Activated CD8-positive, alpha-beta T cell treated with anti-CD3 and anti-CD28 coated beads, Interleukin-2, amount 10 ng/mL, durations not matched to agents 7 days and 5 days (primary cell): ENCODE results near the gene TNRC6B. TPM values are rescaled to one million over a fixed set of nuclear protein-coding genes. Genes with fewer than 3 reads are reported as not detected.
A peak's percentile ranks its signal among the peaks of the same experiment; 100 is the strongest.
"Not testable (repeated sequence)": the region's sequence is repeated elsewhere in the genome, so short reads cannot be mapped to it uniquely, and the experiment has no call there.

Experiments used
- ATAC-seq: fragments of 150-1000 bp; cut with Tn5 transposase; one replicate; pipeline ENCODE4 v1.10.0; 2021; ENCODE audit warnings: moderate library complexity
- CTCF ChIA-PET: fragments of 350-600 bp; sonication (Branson Sonifier 250); formaldehyde crosslinking; loops from one replicate; lab custom pipeline; 2021; ENCODE audit warnings: antibody characterized with exemption; lab: Charles Lee
- POLR2A ChIA-PET: fragments of 350-600 bp; sonication (Branson Sonifier 250); formaldehyde crosslinking; loops from one replicate; lab custom pipeline; 2021; ENCODE audit warnings: antibody characterized with exemption; lab: Charles Lee
- DNase-seq: peaks from one replicate; pipeline ENCODE4 v3.0.0-alpha.2; 2020
- H3K27ac Mint-ChIP-seq: one replicate; pipeline ENCODE4 v1.8.0; 2021; ENCODE audit warnings: mild to moderate bottlenecking, mixed read lengths
- H3K27me3 Mint-ChIP-seq: one replicate; pipeline ENCODE4 v1.8.0; 2021; ENCODE audit warnings: low read depth, mixed read lengths
- H3K36me3 Mint-ChIP-seq: one replicate; pipeline ENCODE4 v1.8.0; 2021; ENCODE audit warnings: low read depth, mixed read lengths
- H3K4me1 Mint-ChIP-seq: one replicate; pipeline ENCODE4 v1.8.0; 2021; ENCODE audit warnings: low read depth, mixed read lengths
- H3K4me3 Mint-ChIP-seq: one replicate; pipeline ENCODE4 v1.8.0; 2021; ENCODE audit warnings: mild to moderate bottlenecking, mixed read lengths
- H3K9me3 Mint-ChIP-seq: one replicate; pipeline ENCODE4 v1.8.0; 2022; ENCODE audit warnings: mixed read lengths; ENCODE audit not compliant: insufficient read depth
- total RNA-seq, 2 experiments: library from RNA; stranded (reverse); gene quantifications; one replicate each; pipeline ENCODE4 v1.2.3, GENCODE V29; 2021

TNRC6B gene
- total RNA-seq, 2 experiments from 2014 or later = 62.9 to 63.3 TPM

DNA sequence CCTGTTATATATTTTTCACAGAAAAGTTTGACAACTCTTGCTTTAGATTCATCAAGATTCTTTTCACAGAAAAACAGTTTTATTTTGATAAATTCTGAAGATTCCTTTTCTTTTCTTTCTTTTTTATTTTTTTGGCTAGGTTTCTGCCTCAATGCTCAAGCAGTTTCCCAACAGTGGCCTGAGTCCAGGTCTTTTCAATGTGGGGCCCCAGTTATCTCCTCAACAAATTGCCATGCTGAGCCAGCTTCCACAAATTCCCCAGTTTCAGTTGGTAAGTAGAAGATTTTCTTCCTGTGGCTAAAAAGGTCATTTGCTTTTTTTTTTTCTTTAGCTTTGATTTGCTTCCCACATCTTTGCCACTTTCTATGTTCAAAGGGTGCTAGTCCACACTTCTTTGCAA is 122.6 kb downstream of the TNRC6B start:
- Mint-ChIP-seq H3K27me3 (no peaks in the 10 kb centered on the region), H3K36me3 (peaks cover 50% of the 10 kb centered on the region), H3K4me3 (no peak overlapping the region), H3K27ac (peak overlapping the region; percentile 49), H3K9me3 (no peaks in the 10 kb centered on the region), H3K4me1 (peaks cover 20% of the 10 kb centered on the region)
- ATAC-seq (no peak), DNase-seq (no peak)
- ChIA-PET CTCF (interaction anchor here (3.0 kb wide), 1 partner anchor 47 kb away, joined by 13 read pairs; the partner anchor contains the start of gene ADSL), POLR2A (interaction anchor here (1.6 kb wide), 1 partner anchor 61 kb away, joined by 3 read pairs; no protein-coding TSS in a partner anchor)

GRCh38 chr22:40300884-40301672 is 123.4 kb downstream of the TNRC6B start:
- Mint-ChIP-seq H3K4me3 (no peak overlapping the region), H3K9me3 (no peaks in the 10 kb centered on the region), H3K27ac (peak overlapping the region; percentile 39), H3K36me3 (peaks cover 45% of the 10 kb centered on the region), H3K4me1 (peaks cover 20% of the 10 kb centered on the region), H3K27me3 (no peaks in the 10 kb centered on the region)
- CTCF ChIA-PET = interaction anchor here (1.0 to 3.0 kb wide), 3 partner anchors 11 to 46 kb away, joined by 3 to 13 read pairs (median 4); partner anchors contain the start of gene ADSL
- DNase-seq (no peak), ATAC-seq (peak; percentile 71)
- POLR2A ChIA-PET = no interaction called here

GRCh38 chr22:40302149-40302548 is 124.4 kb downstream of the TNRC6B start:
- Mint-ChIP-seq H3K36me3 (peaks cover 38% of the 10 kb centered on the region), H3K27ac (no peak overlapping the region), H3K4me3 (no peak overlapping the region), H3K27me3 (no peaks in the 10 kb centered on the region), H3K9me3 (no peaks in the 10 kb centered on the region), H3K4me1 (peaks cover 20% of the 10 kb centered on the region)
- ATAC-seq (no peak), DNase-seq (no peak)
- CTCF ChIA-PET = interaction anchor here (1.6 kb wide), 1 partner anchor 12 kb away, joined by 4 read pairs; no protein-coding TSS in a partner anchor
- POLR2A ChIA-PET = no interaction called here

- ATAC-seq = no peak
- H3K27me3 Mint-ChIP-seq = no peaks in the 10 kb centered on the region
- CTCF ChIA-PET = no interaction called here
- peaks cover 56% of the 10 kb centered on the region for H3K36me3 Mint-ChIP-seq
- peak overlapping the region; percentile 44 for H3K27ac Mint-ChIP-seq
- H3K4me3 Mint-ChIP-seq = no peak overlapping the region
- no peak for DNase-seq
- H3K9me3 Mint-ChIP-seq = no peaks in the 10 kb centered on the region
- POLR2A ChIA-PET = no interaction called here
- H3K4me1 Mint-ChIP-seq = peaks cover 38% of the 10 kb centered on the region
Observed at GRCh38 chr22:40305625-40306024, 127.9 kb downstream of the TNRC6B start.

GRCh38 chr22:40308999-40309573 is 131.4 kb downstream of the TNRC6B start:
- Mint-ChIP-seq H3K27me3 (no peaks in the 10 kb centered on the region), H3K9me3 (no peaks in the 10 kb centered on the region), H3K27ac (peak overlapping the region; percentile 80), H3K4me3 (no peak overlapping the region), H3K4me1 (peaks cover 28% of the 10 kb centered on the region), H3K36me3 (peaks cover 68% of the 10 kb centered on the region)
- ATAC-seq (peak; percentile 30), DNase-seq (no peak)
- ChIA-PET CTCF (interaction anchor here (1.2 to 3.5 kb wide), 3 partner anchors 8 to 39 kb away, joined by 3 to 25 read pairs (median 4); no protein-coding TSS in a partner anchor), POLR2A (interaction anchor here (0.9 kb wide), 1 partner anchor 42 kb away, joined by 3 read pairs; no protein-coding TSS in a partner anchor)

DNA sequence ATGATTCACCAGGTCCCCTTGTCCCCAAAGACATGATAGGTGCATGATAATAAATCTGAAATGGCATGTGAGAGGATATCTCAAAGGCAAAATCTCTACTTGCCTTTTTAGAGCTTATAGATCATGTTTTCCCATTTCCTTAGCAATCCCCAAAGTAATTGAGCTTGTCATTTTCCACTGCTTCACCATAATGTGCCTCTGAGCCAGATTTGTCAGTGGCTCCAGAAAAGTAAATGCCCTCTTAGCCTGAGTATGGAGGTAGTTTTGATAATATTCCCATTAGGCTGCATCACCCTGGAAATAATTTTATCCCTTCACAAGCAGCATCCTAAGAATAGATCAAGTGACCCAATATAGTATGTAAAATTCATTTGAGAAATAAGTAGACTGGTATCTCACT is 131.9 kb downstream of the TNRC6B start:
- ATAC-seq = no peak
- ChIA-PET CTCF (interaction anchor here (1.9 to 3.5 kb wide), 2 partner anchors 8 to 38 kb away, joined by 4 to 25 read pairs; no protein-coding TSS in a partner anchor), POLR2A (interaction anchor here (0.9 to 1.1 kb wide), 2 partner anchors 15 to 42 kb away, joined by 3 to 5 read pairs; no protein-coding TSS in a partner anchor)
- H3K4me3 Mint-ChIP-seq = no peak overlapping the region
- no peaks in the 10 kb centered on the region for H3K27me3 Mint-ChIP-seq
- H3K27ac Mint-ChIP-seq = no peak overlapping the region
- no peaks in the 10 kb centered on the region for H3K9me3 Mint-ChIP-seq
- peaks cover 28% of the 10 kb centered on the region for H3K4me1 Mint-ChIP-seq
- DNase-seq = no peak
- peaks cover 71% of the 10 kb centered on the region for H3K36me3 Mint-ChIP-seq

DNA sequence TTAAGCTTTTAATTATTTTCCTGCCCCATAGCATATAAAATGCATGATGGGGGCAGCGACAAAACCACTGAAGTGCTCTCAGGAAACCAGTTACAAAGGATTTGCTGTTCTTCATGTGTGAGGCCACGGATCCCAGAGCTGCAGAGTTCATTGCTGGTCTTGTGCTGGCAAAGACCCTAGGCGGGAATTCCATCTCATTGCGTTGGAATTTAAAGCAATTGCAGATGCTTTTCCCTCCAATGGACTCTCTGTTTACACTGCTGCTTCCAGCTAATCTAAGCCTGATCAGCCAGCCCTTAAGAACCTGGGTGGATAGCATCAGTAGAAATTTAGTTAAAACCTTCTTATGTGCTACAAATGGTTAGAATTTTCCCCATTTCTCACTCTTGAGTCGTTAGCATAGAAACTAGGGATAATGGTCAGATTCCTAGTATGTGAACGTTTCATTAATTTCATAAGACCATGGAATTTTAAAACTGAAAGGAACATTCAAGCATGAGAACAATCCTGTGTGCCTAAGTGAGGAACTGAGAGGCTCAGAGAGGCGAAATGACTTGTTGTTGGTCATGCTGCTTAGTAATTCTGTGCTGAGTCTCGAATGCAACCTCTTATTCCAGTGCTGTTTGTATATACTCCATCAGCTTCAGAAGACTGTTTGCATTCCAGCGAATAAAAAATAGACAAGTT is 132.5 kb downstream of the TNRC6B start:
- H3K36me3 Mint-ChIP-seq = peaks cover 74% of the 10 kb centered on the region
- no peak overlapping the region for H3K27ac Mint-ChIP-seq
- no peaks in the 10 kb centered on the region for H3K9me3 Mint-ChIP-seq
- ATAC-seq = no peak
- ChIA-PET POLR2A (interaction anchor here (0.9 to 1.1 kb wide), 2 partner anchors 14 to 41 kb away, joined by 3 to 5 read pairs; no protein-coding TSS in a partner anchor), CTCF (interaction anchor here (3.5 kb wide), 1 partner anchor 37 kb away, joined by 25 read pairs; no protein-coding TSS in a partner anchor)
- no peaks in the 10 kb centered on the region for H3K27me3 Mint-ChIP-seq
- H3K4me3 Mint-ChIP-seq = no peak overlapping the region
- H3K4me1 Mint-ChIP-seq = peaks cover 28% of the 10 kb centered on the region
- no peak for DNase-seq

DNA sequence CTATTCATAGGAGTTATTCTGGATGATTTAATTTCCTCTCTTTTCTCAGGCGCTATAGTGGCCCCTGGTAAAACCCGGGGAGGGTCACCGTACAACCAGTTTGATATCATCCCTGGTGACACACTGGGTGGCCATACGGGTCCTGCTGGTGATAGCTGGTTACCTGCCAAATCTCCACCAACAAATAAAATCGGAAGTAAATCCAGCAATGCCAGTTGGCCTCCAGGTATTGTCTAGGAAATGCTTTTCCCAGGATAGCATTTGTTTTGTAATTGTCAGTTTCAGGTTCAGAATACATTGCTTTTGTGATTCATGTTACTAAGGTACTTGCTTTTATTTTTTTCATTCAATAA is 133.0 kb downstream of the TNRC6B start:
- no peak for DNase-seq
- POLR2A ChIA-PET = no interaction called here
- Mint-ChIP-seq H3K27ac (no peak overlapping the region), H3K4me3 (no peak overlapping the region), H3K27me3 (no peaks in the 10 kb centered on the region), H3K36me3 (peaks cover 78% of the 10 kb centered on the region), H3K9me3 (no peaks in the 10 kb centered on the region), H3K4me1 (peaks cover 28% of the 10 kb centered on the region)
- CTCF ChIA-PET = no interaction called here
- no peak for ATAC-seq

DNA sequence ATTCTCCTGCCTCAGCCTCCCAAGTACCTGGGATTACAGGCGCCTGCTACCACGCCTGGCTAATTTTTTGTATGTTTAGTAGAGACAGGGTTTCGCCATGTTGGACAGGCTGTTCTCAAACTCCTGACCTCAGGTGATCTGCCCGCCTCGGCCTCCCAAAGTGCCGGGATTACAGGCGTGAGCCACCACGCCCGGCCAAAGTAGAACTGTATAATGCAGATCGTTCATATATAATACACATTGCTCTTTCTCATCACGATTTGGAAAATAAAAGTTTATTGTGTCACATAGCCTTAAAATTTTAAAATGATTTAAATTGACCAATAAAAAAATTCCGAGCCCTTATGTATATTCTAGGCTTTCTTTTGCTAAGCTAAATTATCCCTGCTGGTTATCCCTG is 133.9 kb downstream of the TNRC6B start:
- H3K4me3 Mint-ChIP-seq, H3K9me3 Mint-ChIP-seq, DNase-seq, CTCF ChIA-PET, ATAC-seq, POLR2A ChIA-PET, H3K27ac Mint-ChIP-seq, H3K27me3 Mint-ChIP-seq: not testable (repeated sequence)
- Mint-ChIP-seq H3K36me3 (peaks cover 84% of the 10 kb centered on the region), H3K4me1 (peaks cover 28% of the 10 kb centered on the region)

GRCh38 chr22:40312050-40312449 is 134.3 kb downstream of the TNRC6B start:
- ATAC-seq (no peak), DNase-seq (no peak)
- Mint-ChIP-seq H3K27ac (no peak overlapping the region), H3K27me3 (no peaks in the 10 kb centered on the region), H3K4me1 (peaks cover 28% of the 10 kb centered on the region), H3K9me3 (no peaks in the 10 kb centered on the region), H3K4me3 (no peak overlapping the region), H3K36me3 (peaks cover 88% of the 10 kb centered on the region)
- CTCF ChIA-PET = interaction anchor here (2.6 kb wide), 1 partner anchor 36 kb away, joined by 7 read pairs; no protein-coding TSS in a partner anchor
- POLR2A ChIA-PET = no interaction called here

GRCh38 chr22:40313007-40313406 is 135.3 kb downstream of the TNRC6B start:
- H3K36me3 Mint-ChIP-seq = peaks cover 89% of the 10 kb centered on the region
- ATAC-seq = no peak
- DNase-seq = no peak
- CTCF ChIA-PET = interaction anchor here (2.6 kb wide), 1 partner anchor 35 kb away, joined by 7 read pairs; no protein-coding TSS in a partner anchor
- H3K4me1 Mint-ChIP-seq = peaks cover 23% of the 10 kb centered on the region
- H3K4me3 Mint-ChIP-seq = no peak overlapping the region
- H3K9me3 Mint-ChIP-seq = no peaks in the 10 kb centered on the region
- no peak overlapping the region for H3K27ac Mint-ChIP-seq
- H3K27me3 Mint-ChIP-seq = no peaks in the 10 kb centered on the region
- POLR2A ChIA-PET = no interaction called here
